ENCODE data around the gene LPP.

Gene LPP

DNA sequence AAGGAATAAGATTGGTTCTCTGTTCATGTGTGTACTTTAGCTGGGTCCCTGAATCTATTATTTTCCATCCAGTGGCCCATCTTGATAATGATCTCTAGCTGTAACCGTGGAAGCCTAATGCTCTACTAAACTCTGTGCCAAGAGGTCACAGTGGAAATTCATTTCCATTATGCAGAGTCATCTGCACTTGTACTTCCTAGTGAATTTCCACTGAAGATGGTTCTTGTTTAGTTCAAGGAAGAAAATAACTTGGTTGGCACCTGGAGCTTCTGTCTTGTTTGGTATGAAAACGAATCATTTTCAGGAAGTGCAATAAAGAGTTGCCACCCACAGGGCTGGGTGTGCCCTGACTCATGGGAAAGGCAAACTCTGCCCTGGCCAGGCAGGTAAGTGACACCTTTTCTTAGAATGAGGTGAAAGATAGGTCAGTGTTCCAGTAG, 10.3 kb downstream of the LPP start:
- TF ChIP-seq, protein P1, sequence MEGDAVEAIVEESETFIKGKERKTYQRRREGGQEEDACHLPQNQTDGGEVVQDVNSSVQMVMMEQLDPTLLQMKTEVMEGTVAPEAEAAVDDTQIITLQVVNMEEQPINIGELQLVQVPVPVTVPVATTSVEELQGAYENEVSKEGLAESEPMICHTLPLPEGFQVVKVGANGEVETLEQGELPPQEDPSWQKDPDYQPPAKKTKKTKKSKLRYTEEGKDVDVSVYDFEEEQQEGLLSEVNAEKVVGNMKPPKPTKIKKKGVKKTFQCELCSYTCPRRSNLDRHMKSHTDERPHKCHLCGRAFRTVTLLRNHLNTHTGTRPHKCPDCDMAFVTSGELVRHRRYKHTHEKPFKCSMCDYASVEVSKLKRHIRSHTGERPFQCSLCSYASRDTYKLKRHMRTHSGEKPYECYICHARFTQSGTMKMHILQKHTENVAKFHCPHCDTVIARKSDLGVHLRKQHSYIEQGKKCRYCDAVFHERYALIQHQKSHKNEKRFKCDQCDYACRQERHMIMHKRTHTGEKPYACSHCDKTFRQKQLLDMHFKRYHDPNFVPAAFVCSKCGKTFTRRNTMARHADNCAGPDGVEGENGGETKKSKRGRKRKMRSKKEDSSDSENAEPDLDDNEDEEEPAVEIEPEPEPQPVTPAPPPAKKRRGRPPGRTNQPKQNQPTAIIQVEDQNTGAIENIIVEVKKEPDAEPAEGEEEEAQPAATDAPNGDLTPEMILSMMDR (IDR thresholded peaks at IDR 0.05; ENCODE audit: control insufficient read depth, insufficient read depth, low read depth, low read length, missing control alignments), result no peak
- no peak overlapping the region for H3K4me3 ChIP-seq (ENCODE audit: control insufficient read depth, low read depth, low read length)
- DNase-seq (ENCODE audit: low read depth), result no peak

DNA sequence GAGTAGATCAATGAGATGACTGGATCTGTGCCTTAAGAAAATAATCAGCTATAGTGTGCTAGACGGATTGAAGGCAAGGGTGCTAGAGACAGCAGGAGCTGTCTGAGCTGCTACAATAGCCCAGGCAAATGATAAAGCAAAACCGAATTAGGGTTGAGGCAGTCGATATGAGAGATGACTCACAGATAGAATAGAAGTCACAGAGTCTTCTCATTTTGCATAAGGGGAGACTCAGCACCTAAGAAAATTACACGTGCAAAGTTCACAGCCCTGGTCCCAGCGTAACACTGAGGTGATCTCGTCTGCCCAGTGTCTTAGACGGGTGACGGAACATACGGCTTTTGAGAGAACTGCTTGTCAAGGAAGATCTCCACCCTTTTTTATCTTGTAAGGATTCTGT, 11.6 kb downstream of the LPP start:
- H3K4me3 ChIP-seq (ENCODE audit: control insufficient read depth, low read depth, low read length), result no peak overlapping the region
- no peak for DNase-seq (ENCODE audit: low read depth)
- TF ChIP-seq, protein P1 (IDR thresholded peaks at IDR 0.05; ENCODE audit: control insufficient read depth, insufficient read depth, low read depth, low read length, missing control alignments), result no peak

GRCh38 chr3:188166441-188166840, 12.5 kb downstream of the LPP start:
- no peak for DNase-seq (ENCODE audit: low read depth)
- no peak overlapping the region for H3K4me3 ChIP-seq (ENCODE audit: control insufficient read depth, low read depth, low read length)
- TF ChIP-seq, protein P1 (IDR thresholded peaks at IDR 0.05; ENCODE audit: control insufficient read depth, insufficient read depth, low read depth, low read length, missing control alignments), result no peak

DNA sequence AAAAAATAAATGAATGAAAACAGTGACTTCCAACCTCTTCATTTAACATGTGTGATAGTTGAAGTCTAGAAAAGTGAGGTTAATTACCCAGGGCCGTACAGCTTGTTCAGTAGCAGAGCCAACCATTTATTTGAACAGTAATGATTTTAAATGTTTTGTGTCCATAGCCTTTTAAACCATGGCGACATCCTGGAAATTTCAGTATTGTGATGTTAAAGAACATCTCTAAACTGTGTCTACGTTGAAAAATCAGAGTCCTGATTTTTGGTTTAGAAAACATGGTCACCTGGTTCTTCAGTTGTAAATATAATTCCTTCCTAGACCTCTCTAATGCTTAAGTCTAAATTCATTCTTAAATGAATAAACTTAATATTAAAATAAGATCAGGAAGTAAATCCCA, 14.2 kb downstream of the LPP start:
- H3K4me3 ChIP-seq (ENCODE audit: control insufficient read depth, low read depth, low read length), result no peak overlapping the region
- no peak for DNase-seq (ENCODE audit: low read depth)
- TF ChIP-seq, protein P1 (IDR thresholded peaks at IDR 0.05; ENCODE audit: control insufficient read depth, insufficient read depth, low read depth, low read length, missing control alignments), result no peak

- TF ChIP-seq, protein P1 (IDR thresholded peaks at IDR 0.05; ENCODE audit: control insufficient read depth, insufficient read depth, low read depth, low read length, missing control alignments), result no peak
- no peak for DNase-seq (ENCODE audit: low read depth)
- no peak overlapping the region for H3K4me3 ChIP-seq (ENCODE audit: control insufficient read depth, low read depth, low read length)
Measured at GRCh38 chr3:188168648-188169047, 14.7 kb downstream of the LPP start.

DNA sequence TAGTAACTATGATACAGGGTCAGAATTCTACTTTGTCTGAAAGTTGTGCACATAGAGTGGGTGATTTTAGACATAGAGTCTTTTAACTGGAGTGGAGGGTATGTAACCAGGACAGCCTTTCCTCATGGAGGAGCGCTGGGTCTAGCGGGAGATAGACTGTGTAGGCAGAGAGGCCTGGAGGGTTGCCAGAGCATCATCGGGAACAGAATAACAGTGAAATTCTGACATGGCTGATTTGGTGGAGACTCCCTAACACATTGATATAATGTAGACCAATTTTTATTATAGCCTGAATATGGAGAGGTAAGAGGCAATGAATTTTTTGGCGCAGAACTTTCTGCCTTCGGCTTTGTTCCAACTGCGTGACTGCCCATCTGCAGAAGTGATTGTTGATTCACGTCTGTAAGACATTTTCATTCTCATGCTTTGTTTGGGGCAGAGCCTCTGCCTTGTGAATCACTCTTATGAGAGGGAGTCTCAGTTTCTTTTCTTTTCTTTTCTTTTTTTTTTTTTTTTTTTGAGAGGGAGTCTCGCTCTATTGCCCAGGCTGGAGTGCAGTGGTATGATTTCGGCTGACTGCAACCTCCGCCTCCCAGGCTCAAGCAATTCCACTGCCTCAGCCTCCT, 16.0 kb downstream of the LPP start:
- TF ChIP-seq, protein P1 (IDR thresholded peaks at IDR 0.05; ENCODE audit: control insufficient read depth, insufficient read depth, low read depth, low read length, missing control alignments), result no peak
- DNase-seq (ENCODE audit: low read depth), result no peak
- H3K4me3 ChIP-seq (ENCODE audit: control insufficient read depth, low read depth, low read length), result no peak overlapping the region

Measured in AG09309 (cell line).